NOMO-1 treated with DMSO at 0.1 percent for 48 hours (cell line): Measurements from ENCODE around the gene KLHL15.
"Not testable (repeated sequence)": the region's sequence is repeated elsewhere in the genome, so short reads cannot be mapped to it uniquely, and the experiment has no call there.

Source experiments
- DNase-seq: peaks from one replicate; lab custom pipeline; 2025; ENCODE audit not compliant: unreplicated experiment; lab: John Stamatoyannopoulos, UW

Gene KLHL15

GRCh38 chrX:24019448-24019847 is 7.5 kb downstream of the KLHL15 start:
- DNase-seq = no peak

- no peak for DNase-seq
Observed at GRCh38 chrX:24018809-24019208, 8.2 kb downstream of the KLHL15 start.

- no peak for DNase-seq
Observed at GRCh38 chrX:24017674-24018073, 9.3 kb downstream of the KLHL15 start.

GRCh38 chrX:24014388-24015018 is 12.5 kb downstream of the KLHL15 start:
- DNase-seq = no peak

- DNase-seq = no peak
Observed at GRCh38 chrX:24012266-24012665, 14.7 kb downstream of the KLHL15 start.

GRCh38 chrX:24005867-24006266 is 21.1 kb downstream of the KLHL15 start:
- DNase-seq = no peak

- no peak for DNase-seq
Observed at GRCh38 chrX:24005028-24005427, 22.0 kb downstream of the KLHL15 start.

- no peak for DNase-seq
Observed at GRCh38 chrX:24002792-24003191, 24.2 kb downstream of the KLHL15 start.

GRCh38 chrX:24002167-24002566 is 24.8 kb downstream of the KLHL15 start:
- no peak for DNase-seq

- no peak for DNase-seq
Observed at GRCh38 chrX:23999671-24000070, 27.3 kb downstream of the KLHL15 start.

- no peak for DNase-seq
Observed at GRCh38 chrX:23993012-23993633, 33.9 kb downstream of the KLHL15 start.

- DNase-seq = no peak
Observed at GRCh38 chrX:23992431-23992830, 34.6 kb downstream of the KLHL15 start.

GRCh38 chrX:23990455-23990854 is 36.5 kb downstream of the KLHL15 start:
- no peak for DNase-seq

GRCh38 chrX:23989689-23990088 is 37.3 kb downstream of the KLHL15 start:
- no peak for DNase-seq

- DNase-seq = no peak
Observed at GRCh38 chrX:23982891-23983290, 44.1 kb downstream of the KLHL15 start.

GRCh38 chrX:23981711-23982110 is 45.3 kb downstream of the KLHL15 start:
- no peak for DNase-seq

GRCh38 chrX:23981222-23981621 is 45.8 kb downstream of the KLHL15 start:
- no peak for DNase-seq

- DNase-seq = no peak
Observed at GRCh38 chrX:23980011-23980441, 47.0 kb downstream of the KLHL15 start.

GRCh38 chrX:23978491-23978890 is 48.5 kb downstream of the KLHL15 start:
- DNase-seq = no peak

- DNase-seq = not testable (repeated sequence)
Observed at GRCh38 chrX:23965630-23966029, 61.4 kb downstream of the KLHL15 start.

- no peak for DNase-seq
Observed at GRCh38 chrX:23964191-23964590, 62.8 kb downstream of the KLHL15 start.

- peak; percentile 83 for DNase-seq
Observed at GRCh38 chrX:23959781-23960180, 67.2 kb downstream of the KLHL15 start.

- DNase-seq = no peak
Observed at GRCh38 chrX:23954396-23954795, 72.6 kb downstream of the KLHL15 start.
